Limb (tissue), 2 donors: Measurements from ENCODE around the gene MFRP.
"Not testable (repeated sequence)": the region's sequence is repeated elsewhere in the genome, so short reads cannot be mapped to it uniquely, and the experiment has no call there.

ENCODE experiments used
- DNase-seq, 2 donors: peaks; one replicate each; pipeline ENCODE4 v3.0.0-alpha.2; 2016; ENCODE audit errors: extremely low spot score in 2 of 2

Gene MFRP

DNA sequence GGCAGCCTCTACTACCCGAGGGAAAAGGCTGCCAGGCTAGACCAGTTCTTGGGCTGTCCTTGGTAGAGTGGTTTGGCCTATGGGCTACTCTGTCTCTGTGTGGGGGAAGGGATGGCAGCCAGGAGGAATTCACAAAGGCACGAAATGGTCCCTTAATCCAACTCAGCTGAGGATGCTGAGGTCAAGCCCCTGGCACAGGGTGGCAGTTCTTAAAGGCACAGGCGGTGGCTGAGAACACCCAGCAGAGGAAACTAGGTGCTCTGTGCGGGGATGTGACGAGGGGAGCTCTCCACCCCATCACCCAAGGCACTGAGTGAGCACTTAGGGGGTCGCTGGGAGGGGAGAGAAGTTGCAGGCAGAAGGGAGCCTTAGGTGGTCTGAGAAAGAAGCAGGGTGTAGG is at the start of gene MFRP:
Gene MFRP (minus strand): TSS at position 101 of the 400 bp plus-strand sequence. CDS start 192 bp downstream, outside the sequence.
- no peak for DNase-seq

DNA sequence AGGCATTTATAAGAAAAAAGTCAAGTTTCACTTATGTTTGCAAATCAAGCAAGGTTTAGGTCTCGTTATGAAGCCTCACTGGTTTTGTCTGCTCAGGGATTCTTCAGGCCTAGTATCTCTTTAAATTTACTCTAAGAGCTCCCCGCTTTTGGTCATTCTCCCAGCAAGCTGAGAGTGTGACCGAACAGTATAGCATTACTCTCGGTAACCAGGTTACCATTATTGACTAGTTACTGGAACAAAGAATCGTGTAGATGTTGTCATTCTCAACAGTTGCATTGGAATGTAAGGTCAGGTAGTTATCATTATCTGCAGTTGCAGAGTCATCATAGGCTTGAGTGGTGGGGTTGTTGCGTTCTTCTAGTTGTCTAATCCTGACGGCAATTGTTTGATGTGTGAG is 44.8 kb upstream of the MFRP start:
- no peak for DNase-seq

DNA sequence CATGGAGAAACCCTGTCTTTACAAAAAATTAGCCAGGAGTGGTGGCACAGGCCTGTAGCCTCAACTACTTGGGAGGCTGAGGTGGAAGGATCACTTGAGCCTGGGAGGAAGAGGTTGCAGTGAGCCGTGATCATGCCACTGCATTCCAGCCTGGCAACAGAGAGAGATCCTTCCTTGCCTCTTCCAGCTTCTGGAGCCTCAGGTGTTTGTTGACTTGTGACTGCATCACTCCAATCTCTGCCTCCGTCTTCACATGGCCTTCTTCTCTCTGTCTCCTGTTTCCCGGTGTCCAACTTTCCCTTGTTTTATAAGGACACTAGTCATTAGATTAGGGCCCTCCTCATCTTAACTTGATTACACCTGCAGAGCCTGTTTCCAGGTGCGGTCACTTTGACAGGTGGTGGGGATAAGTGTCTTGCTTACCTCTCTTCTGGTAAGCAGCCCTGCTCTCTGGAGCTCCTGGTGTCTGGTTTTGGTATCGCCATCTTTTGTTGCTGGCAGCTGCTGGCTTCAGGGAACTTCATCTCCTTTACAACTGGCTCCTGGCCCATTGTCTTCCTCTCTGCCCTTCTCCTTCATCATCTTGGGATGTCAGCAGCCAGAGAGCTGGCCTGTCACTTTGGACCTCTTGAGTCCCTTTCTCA is 43.2 kb upstream of the MFRP start:
- no peak for DNase-seq

- DNase-seq, result no peak
Observed at GRCh38 chr11:119388103-119388502, 41.6 kb upstream of the MFRP start.

- no peak for DNase-seq
Observed at GRCh38 chr11:119384332-119384731, 37.8 kb upstream of the MFRP start.

- DNase-seq, result not testable (repeated sequence)
Observed at GRCh38 chr11:119382513-119382912, 36.0 kb upstream of the MFRP start.

- no peak for DNase-seq
Observed at GRCh38 chr11:119382101-119382500, 35.6 kb upstream of the MFRP start.

DNA sequence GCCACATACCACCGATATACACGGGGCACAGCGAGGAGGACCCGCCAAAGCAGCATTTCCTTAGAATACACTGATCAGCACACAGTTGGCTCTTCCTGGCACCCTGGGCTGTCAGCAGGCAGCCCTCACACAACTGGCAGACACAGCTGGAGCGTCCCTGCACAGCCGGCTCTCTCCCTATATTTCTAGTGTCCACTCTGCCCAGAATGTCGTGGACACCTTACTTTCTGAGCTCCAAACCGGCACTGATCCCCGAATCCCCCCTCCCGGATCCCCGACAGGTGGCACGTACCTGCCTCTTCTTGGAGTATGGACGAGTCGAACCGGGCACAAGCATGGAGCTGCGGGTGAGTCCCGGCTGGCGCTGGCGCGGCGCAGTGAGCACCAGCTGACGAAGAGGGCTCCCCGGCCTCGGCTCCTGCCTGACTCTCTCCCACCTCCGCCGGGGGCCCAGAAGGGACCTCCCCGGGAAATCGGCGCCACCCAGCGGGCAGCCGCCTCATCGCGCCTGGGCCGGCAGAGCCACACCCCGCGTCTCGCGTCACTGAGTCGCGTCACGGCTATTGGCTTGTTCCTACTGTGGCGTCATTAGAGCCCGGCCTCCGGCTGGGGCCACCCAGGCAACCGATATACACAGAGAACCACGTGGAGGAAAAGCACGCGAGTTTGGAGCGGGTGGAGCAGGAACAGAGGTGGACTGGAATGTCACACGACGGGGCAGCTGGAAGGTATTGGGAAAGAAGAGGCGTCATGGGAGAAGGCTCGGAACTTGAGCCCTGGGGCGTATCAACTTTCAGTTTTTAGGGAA is 34.9 kb upstream of the MFRP start, which contains the start of gene USP2:
Gene USP2 (minus strand): TSS at position 510 of the 808 bp plus-strand sequence. CDS start 8,210 bp downstream, outside the sequence.
- DNase-seq, result peak; percentile 98 to 99

GRCh38 chr11:119380827-119381180 is 34.3 kb upstream of the MFRP start:
- DNase-seq, result no peak

DNA sequence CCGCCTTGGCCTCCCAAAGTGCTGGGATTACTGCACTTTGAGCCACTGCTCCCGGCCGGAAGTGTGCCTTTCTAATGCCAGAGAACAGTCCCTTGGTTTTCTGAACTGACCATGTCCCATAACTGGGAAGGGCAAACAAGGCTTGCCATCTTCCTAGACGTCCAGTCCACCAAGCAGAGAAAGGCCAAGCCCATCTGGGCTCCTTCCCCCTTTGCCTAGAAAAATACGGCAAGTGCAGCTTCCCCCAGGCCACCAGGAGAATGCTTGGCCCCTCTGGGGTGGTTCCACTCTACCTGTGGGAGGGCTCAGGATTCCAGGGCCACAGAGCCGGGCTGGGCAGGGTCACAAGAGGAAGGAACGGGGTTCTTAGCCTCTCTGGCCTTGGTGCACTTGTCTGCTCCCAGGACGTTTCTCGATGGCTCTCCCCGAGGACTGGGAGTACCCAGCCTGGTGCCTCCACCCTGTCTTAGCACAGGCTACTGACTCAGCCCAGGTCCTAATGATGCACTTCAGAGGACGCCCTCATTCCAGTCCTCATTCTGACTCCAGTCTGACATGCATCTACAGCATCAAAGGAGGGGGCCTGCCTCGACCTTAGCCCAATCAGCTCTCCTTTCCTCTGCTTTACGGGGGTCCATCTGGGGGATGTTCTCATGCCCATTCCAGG is 33.8 kb upstream of the MFRP start:
- no peak for DNase-seq

GRCh38 chr11:119378851-119379465 is 32.5 kb upstream of the MFRP start:
- DNase-seq, result no peak

- DNase-seq, result no peak
Observed at GRCh38 chr11:119377961-119378667, 31.6 kb upstream of the MFRP start.

- DNase-seq, result no peak
Observed at GRCh38 chr11:119377112-119377901, 30.8 kb upstream of the MFRP start.

- DNase-seq, result peak in 1 of 2 donors; percentile 82
Observed at GRCh38 chr11:119376197-119376847, 29.8 kb upstream of the MFRP start.

DNA sequence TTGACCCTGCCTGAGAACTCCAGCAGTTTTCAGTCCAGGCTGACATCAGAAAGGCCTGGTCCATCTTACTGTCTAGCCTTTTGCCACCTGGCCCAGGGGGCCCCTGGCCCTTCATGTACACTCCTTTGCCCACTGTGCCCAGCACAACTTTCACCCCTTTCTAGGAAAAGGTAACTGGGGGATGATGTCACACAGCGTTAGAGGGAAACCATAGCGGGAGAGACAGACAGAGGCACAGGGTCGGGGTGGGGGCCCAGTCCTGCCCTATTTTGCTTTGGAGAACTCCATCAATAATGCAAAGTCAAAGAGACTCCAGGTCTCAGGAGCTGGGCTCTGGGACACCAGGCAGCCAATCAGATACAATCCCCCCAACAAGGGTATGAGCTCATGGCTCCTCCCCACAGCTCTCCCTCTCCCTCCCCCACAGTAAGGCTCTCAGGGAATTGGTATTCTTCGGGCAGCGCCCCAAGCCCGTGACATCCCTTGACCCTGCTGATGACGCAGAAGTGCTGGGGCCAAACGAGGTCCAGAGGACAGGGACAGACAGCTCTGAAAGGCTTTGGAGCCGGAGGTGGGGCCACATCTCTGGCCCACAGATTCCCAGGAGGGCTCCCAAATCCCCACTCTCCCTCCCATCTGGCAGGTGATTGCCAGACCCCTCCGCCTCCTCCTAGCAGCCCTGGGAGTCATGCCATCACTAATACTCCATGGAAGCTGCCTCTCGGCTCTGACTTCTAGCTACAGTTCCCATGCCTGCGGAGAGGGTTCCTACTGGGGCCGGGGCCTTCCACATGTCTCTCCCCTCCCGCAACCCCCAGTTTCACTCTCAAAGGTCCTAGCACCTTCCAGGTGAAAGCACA is 29.1 kb upstream of the MFRP start:
- DNase-seq, result no peak

DNA sequence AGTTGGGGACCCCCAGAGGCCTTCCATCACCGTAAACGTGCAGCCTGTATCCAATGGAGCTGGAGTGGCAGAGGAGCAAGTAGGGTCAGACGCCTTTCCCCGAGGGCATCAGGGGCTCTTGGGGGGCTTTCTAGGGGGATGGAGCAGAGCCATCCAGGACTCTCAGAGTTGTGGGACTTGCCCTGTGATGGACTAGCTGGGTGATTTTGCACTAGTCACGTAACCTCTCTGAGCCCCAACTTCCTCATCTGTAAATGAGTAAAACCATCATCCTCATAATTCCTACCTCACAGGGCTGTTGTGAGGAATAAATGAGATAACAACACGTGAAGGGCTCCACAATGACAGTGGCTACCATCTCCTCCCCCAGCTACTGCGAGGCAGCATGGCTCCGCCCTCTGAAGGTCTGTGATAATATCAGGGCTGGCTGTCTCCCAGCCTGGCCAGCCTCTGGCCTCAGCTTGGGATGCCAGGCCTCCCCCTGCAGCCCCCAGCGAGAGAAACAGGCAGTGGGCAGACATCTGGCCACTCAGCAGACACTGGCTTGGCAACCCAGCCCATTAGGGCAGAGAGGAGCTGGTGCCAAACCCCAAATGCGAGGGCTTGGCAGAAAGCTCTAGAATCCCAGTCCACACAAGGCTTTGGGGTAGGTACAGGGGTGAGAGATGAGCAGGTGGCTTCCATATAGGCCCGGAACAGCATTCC is 28.3 kb upstream of the MFRP start:
- DNase-seq, result no peak

GRCh38 chr11:119373921-119374631 is 27.6 kb upstream of the MFRP start:
- DNase-seq, result peak; percentile 71 to 89
